HG03521 (cell line): ENCODE data around the gene CYTH1.

ENCODE experiments used
- ATAC-seq: cut with Tn5 transposase; IDR thresholded peaks from one replicate; pipeline ENCODE4 v1.9.1; 2021; ENCODE audit warnings: mild to moderate bottlenecking, moderate library complexity; ENCODE audit not compliant: unreplicated experiment

Gene CYTH1

GRCh38 chr17:78658281-78658785 lies 123.7 kb downstream of the CYTH1 start:
- ATAC-seq, result no peak

- no peak for ATAC-seq
These were observed 126.7 kb downstream of the CYTH1 start for GRCh38 chr17:78655251-78655940.

- no peak for ATAC-seq
These were observed 127.7 kb downstream of the CYTH1 start for GRCh38 chr17:78654325-78654724.

- ATAC-seq, result no peak
These were observed 128.7 kb downstream of the CYTH1 start for GRCh38 chr17:78653382-78653781.

- no peak for ATAC-seq
These were observed 129.2 kb downstream of the CYTH1 start for GRCh38 chr17:78652913-78653312.

- ATAC-seq, result no peak
These were observed 130.0 kb downstream of the CYTH1 start for GRCh38 chr17:78652024-78652423.

GRCh38 chr17:78651554-78651953 lies 130.5 kb downstream of the CYTH1 start:
- ATAC-seq, result no peak

- ATAC-seq, result no peak
These were observed 131.9 kb downstream of the CYTH1 start for GRCh38 chr17:78650093-78650715.

GRCh38 chr17:78648293-78648692 lies 133.8 kb downstream of the CYTH1 start:
- ATAC-seq, result no peak

- no peak for ATAC-seq
These were observed 135.0 kb downstream of the CYTH1 start for GRCh38 chr17:78647032-78647431.

- ATAC-seq, result no peak
These were observed 136.4 kb downstream of the CYTH1 start for GRCh38 chr17:78645421-78646295.

- no peak for ATAC-seq
These were observed 137.1 kb downstream of the CYTH1 start for GRCh38 chr17:78644931-78645351.

GRCh38 chr17:78644224-78644623 lies 137.8 kb downstream of the CYTH1 start:
- ATAC-seq, result no peak

- no peak for ATAC-seq
These were observed 138.7 kb downstream of the CYTH1 start for GRCh38 chr17:78643326-78643725.

GRCh38 chr17:78642707-78643106 lies 139.4 kb downstream of the CYTH1 start:
- ATAC-seq, result no peak

- ATAC-seq, result no peak
These were observed 140.4 kb downstream of the CYTH1 start for GRCh38 chr17:78641666-78642065.

GRCh38 chr17:78641243-78641642 lies 140.8 kb downstream of the CYTH1 start:
- ATAC-seq, result no peak

- ATAC-seq, result no peak
These were observed 141.4 kb downstream of the CYTH1 start for GRCh38 chr17:78640700-78641099.

GRCh38 chr17:78637643-78638420 lies 144.2 kb downstream of the CYTH1 start:
- no peak for ATAC-seq

GRCh38 chr17:78637146-78637545 lies 144.9 kb downstream of the CYTH1 start:
- ATAC-seq, result no peak

- ATAC-seq, result no peak
These were observed 147.9 kb downstream of the CYTH1 start for GRCh38 chr17:78634154-78634553.
